GM23338 (cell line): ENCODE data around the gene PPP2R5B. TPM values are rescaled to one million over a fixed set of nuclear protein-coding genes. Genes with fewer than 3 reads are reported as not detected.

ENCODE experiments used
- ATAC-seq: fragments of 200-7000 bp; cut with Tn5 transposase; 3 replicates; pipeline ENCODE4 v1.9.1; 2020
- DNase-seq: peaks from one replicate; pipeline ENCODE4 v3.0.0-alpha.2; 2015; ENCODE audit warnings: low spot score
- H2AFZ ChIP-seq: fragments of 200-600 bp; sonication (generic); 2 replicates; pipeline ENCODE4 v1.8.0; 2016; ENCODE audit warnings: antibody characterized with exemption, mild to moderate bottlenecking, moderate library complexity
- H3F3A ChIP-seq: fragments of 200-600 bp; sonication (generic); replicated peaks from 2 replicates; pipeline ENCODE4 v1.8.0; 2017; ENCODE audit warnings: antibody characterized with exemption, mixed run types, low read depth
- H3K27ac ChIP-seq: fragments of 200-600 bp; sonication (generic); 2 replicates; pipeline ENCODE4 v1.6.1; 2016; ENCODE audit warnings: low read depth
- H3K27me3 ChIP-seq: fragments of 200-600 bp; sonication (generic); 2 replicates; pipeline ENCODE4 v1.8.0; 2016; ENCODE audit warnings: mild to moderate bottlenecking, mixed run types, moderate library complexity; ENCODE audit not compliant: insufficient read depth
- H3K36me3 ChIP-seq: fragments of 200-600 bp; sonication (generic); 2 replicates; pipeline ENCODE4 v1.8.0; 2016; ENCODE audit warnings: mild to moderate bottlenecking; ENCODE audit not compliant: insufficient read depth
- H3K4me1 ChIP-seq: fragments of 200-600 bp; sonication (generic); 2 replicates; pipeline ENCODE4 v1.8.0; 2016; ENCODE audit warnings: mild to moderate bottlenecking, moderate library complexity; ENCODE audit not compliant: insufficient read depth
- H3K4me2 ChIP-seq: fragments of 200-600 bp; sonication (generic); 2 replicates; pipeline ENCODE4 v1.7.1; 2017; ENCODE audit warnings: mixed run types
- H3K4me3 ChIP-seq: fragments of 200-600 bp; sonication (generic); 2 replicates; pipeline ENCODE4 v1.6.1; 2016; ENCODE audit warnings: mixed run types
- H3K79me2 ChIP-seq: fragments of 200-600 bp; sonication (generic); replicated peaks from 2 replicates; pipeline ENCODE4 v1.8.0; 2017; ENCODE audit warnings: mild to moderate bottlenecking; ENCODE audit not compliant: insufficient read depth
- H3K9me2 ChIP-seq: fragments of 200-600 bp; sonication (generic); 2 replicates; pipeline ENCODE4 v1.8.0; 2017; ENCODE audit not compliant: insufficient read depth
- H4K20me1 ChIP-seq: fragments of 200-600 bp; sonication (generic); replicated peaks from 2 replicates; pipeline ENCODE4 v1.8.0; 2017; ENCODE audit warnings: mild to moderate bottlenecking; ENCODE audit not compliant: insufficient read depth
- H3K27ac Mint-ChIP-seq: 2 replicates; pipeline ENCODE4 v1.8.0; 2020; ENCODE audit warnings: inconsistent platforms, mild to moderate bottlenecking, moderate library complexity, mixed read lengths
- H3K27me3 Mint-ChIP-seq: 3 replicates; pipeline ENCODE4 v1.8.0; 2022; ENCODE audit warnings: low read depth, mild to moderate bottlenecking, moderate library complexity, mixed read lengths, inconsistent platforms; ENCODE audit not compliant: insufficient read depth, poor library complexity
- H3K36me3 Mint-ChIP-seq: 3 replicates; pipeline ENCODE4 v1.8.0; 2021; ENCODE audit warnings: low read depth, mild to moderate bottlenecking, inconsistent platforms, moderate library complexity, mixed read lengths
- H3K4me1 Mint-ChIP-seq: 3 replicates; pipeline ENCODE4 v1.8.0; 2020; ENCODE audit warnings: mild to moderate bottlenecking, inconsistent platforms, mixed read lengths
- H3K4me3 Mint-ChIP-seq: 3 replicates; pipeline ENCODE4 v1.8.0; 2021; ENCODE audit warnings: moderate library complexity, mild to moderate bottlenecking, inconsistent platforms, mixed read lengths
- H3K9me3 Mint-ChIP-seq: 3 replicates; pipeline ENCODE4 v1.8.0; 2020; ENCODE audit warnings: moderate library complexity, mild to moderate bottlenecking, inconsistent platforms, mixed read lengths
- EZH2phosphoT487 ChIP-seq: fragments of 200-600 bp; sonication (generic); IDR thresholded peaks from one replicate; pipeline ENCODE4 v1.8.1; 2018; ENCODE audit warnings: antibody characterized with exemption; ENCODE audit not compliant: unreplicated experiment
- JUNB ChIP-seq: IDR thresholded peaks from one replicate; pipeline ENCODE4 v1.6.1; 2016; ENCODE audit warnings: antibody characterized with exemption; ENCODE audit not compliant: unreplicated experiment
- NANOG ChIP-seq: IDR thresholded peaks from 2 replicates; pipeline ENCODE4 v1.6.1; 2016; ENCODE audit warnings: antibody characterized with exemption, borderline replicate concordance
- STAT1 ChIP-seq: IDR thresholded peaks from one replicate; pipeline ENCODE4 v1.6.1; 2016; ENCODE audit warnings: antibody characterized with exemption; ENCODE audit not compliant: unreplicated experiment
- ZNF114 ChIP-seq: fragments of 250-450 bp; sonication (Bioruptor Pico); IDR thresholded peaks from 2 replicates; pipeline ENCODE4 v1.5.0; 2020; ENCODE audit warnings: mild to moderate bottlenecking, moderate library complexity
- ZNF331 ChIP-seq: fragments of 250-450 bp; sonication (Bioruptor Pico); IDR thresholded peaks from 2 replicates; pipeline ENCODE4 v1.5.0; 2020; ENCODE audit warnings: low read depth, mild to moderate bottlenecking, moderate library complexity
- ZNF462 ChIP-seq: fragments of 250-450 bp; sonication (Bioruptor Pico); IDR thresholded peaks from 2 replicates; pipeline ENCODE4 v1.5.0; 2020; ENCODE audit warnings: mild to moderate bottlenecking, moderate library complexity
- polyA plus RNA-seq: library from polyadenylated mRNA; unstranded; fragments of >200 nt; fragmentation: Nextera tagmentation; extraction: Ambion mirVana; gene quantifications from 2 replicates; pipeline ENCODE4 v1.2.1, GENCODE V29; 2016
- total RNA-seq: library from RNA; depleted of rRNA; stranded (reverse); fragments of >200 nt; shearing (Covaris generic); gene quantifications from 2 replicates; pipeline ENCODE4 v1.2.3, GENCODE V29; 2014

PPP2R5B gene
- total and polyA plus RNA-seq, 2 experiments from 2014 or later: 2.8 to 5.8 TPM

GRCh38 chr11:64891880-64892279 lies 32.6 kb upstream of the PPP2R5B start:
- no peaks in the 10 kb centered on the region; the same call in 2 of the 3 replicates for H3K36me3 Mint-ChIP-seq
- H3K4me1 Mint-ChIP-seq: peaks cover 20% of the 10 kb centered on the region
- Histone ChIP-seq H3K4me2 (no peak overlapping the region), H2AFZ (no peak overlapping the region), H3F3A (0 out of 2 replicates have a peak, but pooled peaks cover 2% of the 10 kb centered on the region), H3K27me3 (no peaks in the 10 kb centered on the region), H3K4me1 (peaks cover 16% of the 10 kb centered on the region; the same call in 1 of the 2 replicates), H4K20me1 (no peaks in the 10 kb centered on the region), H3K4me3 (no peak overlapping the region), H3K9me2 (no peaks in the 10 kb centered on the region), H3K27ac (no peak overlapping the region), H3K79me2 (no peaks in the 10 kb centered on the region), H3K36me3 (no peaks in the 10 kb centered on the region)
- H3K9me3 Mint-ChIP-seq: no peaks in the 10 kb centered on the region
- no peak for TF ChIP-seq ZNF331 (CRISPR knock-in tag)
- no peak for TF ChIP-seq JUNB
- no peak for TF ChIP-seq ZNF462 (CRISPR knock-in tag)
- TF ChIP-seq EZH2phosphoT487: no peak
- TF ChIP-seq NANOG: no peak
- no peak for TF ChIP-seq ZNF114 (CRISPR knock-in tag)
- H3K27ac Mint-ChIP-seq: no peak overlapping the region
- ATAC-seq (no peak), DNase-seq (no peak)
- no peak overlapping the region; the same call in 2 of the 3 replicates for H3K4me3 Mint-ChIP-seq
- peaks cover 10% of the 10 kb centered on the region for H3K27me3 Mint-ChIP-seq

- Histone ChIP-seq H3K9me2 (no peaks in the 10 kb centered on the region), H3F3A (no peaks in the 10 kb centered on the region), H3K27me3 (no peaks in the 10 kb centered on the region), H3K79me2 (no peaks in the 10 kb centered on the region), H3K4me2 (no peak overlapping the region), H3K36me3 (no peaks in the 10 kb centered on the region), H3K27ac (no peak overlapping the region), H3K4me1 (peaks cover 12% of the 10 kb centered on the region; the same call in 1 of the 2 replicates), H3K4me3 (no peak overlapping the region), H4K20me1 (no peaks in the 10 kb centered on the region), H2AFZ (no peak overlapping the region)
- no peak for ATAC-seq
- Mint-ChIP-seq H3K4me3 (no peak overlapping the region; the same call in 2 of the 3 replicates), H3K9me3 (no peaks in the 10 kb centered on the region), H3K4me1 (peaks cover 17% of the 10 kb centered on the region), H3K27ac (no peak overlapping the region), H3K36me3 (no peaks in the 10 kb centered on the region; the same call in 2 of the 3 replicates), H3K27me3 (peaks cover 15% of the 10 kb centered on the region)
- no peak for TF ChIP-seq STAT1
- no peak for DNase-seq
These were observed 32.1 kb upstream of the PPP2R5B start for GRCh38 chr11:64892411-64892831.
